VCaP (cell line): Measurements from ENCODE around the gene TMEM139.

ENCODE experiments used
- H3K27ac ChIP-seq: fragments of 450-650 bp; 2 replicates; pipeline ENCODE4 v1.5.1; 2017
- TF ChIP-seq, protein P1 (sequence below): fragments of 450-650 bp; conservative IDR thresholded peaks from 2 replicates; pipeline ENCODE4 v1.5.1; 2017; ENCODE audit warnings: mild to moderate bottlenecking, moderate library complexity

Gene TMEM139

DNA sequence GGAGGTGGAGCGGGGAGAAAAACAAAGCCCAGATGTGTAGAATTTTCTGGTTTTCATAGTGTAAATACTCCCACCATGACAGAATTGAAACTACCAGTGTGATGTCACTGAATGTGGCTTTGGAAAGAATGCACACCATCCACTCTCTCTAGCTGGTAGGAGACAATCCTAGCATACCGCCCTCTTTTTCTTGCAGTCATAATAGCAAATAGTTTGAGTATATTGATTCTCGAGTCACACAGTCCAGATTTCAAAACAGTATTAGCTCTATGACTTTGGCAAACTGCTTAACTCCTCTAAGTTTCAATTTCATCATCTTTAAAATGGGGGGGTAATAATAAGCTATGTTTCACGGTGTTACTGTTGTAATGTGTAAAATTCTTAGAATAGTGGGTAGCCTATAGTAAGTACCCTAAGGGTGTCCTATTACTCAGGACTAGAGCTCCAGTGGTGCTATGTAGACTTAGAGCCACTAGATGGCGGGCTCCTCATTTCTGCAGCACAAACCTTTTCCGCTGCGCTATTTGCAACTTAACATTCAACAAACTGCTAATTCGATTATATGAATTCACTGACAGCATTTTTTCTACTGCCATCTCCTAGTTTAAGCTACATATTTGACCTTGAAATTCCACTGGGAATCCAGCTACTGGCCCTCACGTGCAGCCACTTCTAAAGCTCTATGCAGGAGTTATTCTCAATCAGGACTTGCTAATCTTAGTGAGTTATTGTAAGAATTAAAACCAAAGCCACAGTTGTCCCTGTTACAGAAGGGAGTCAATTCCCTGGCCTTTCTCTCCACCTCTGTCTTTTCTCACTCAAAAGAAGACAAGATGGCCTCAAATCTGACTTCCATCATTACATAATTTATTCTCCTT lies 44.2 kb upstream of the TMEM139 start:
- TF ChIP-seq, protein P1, sequence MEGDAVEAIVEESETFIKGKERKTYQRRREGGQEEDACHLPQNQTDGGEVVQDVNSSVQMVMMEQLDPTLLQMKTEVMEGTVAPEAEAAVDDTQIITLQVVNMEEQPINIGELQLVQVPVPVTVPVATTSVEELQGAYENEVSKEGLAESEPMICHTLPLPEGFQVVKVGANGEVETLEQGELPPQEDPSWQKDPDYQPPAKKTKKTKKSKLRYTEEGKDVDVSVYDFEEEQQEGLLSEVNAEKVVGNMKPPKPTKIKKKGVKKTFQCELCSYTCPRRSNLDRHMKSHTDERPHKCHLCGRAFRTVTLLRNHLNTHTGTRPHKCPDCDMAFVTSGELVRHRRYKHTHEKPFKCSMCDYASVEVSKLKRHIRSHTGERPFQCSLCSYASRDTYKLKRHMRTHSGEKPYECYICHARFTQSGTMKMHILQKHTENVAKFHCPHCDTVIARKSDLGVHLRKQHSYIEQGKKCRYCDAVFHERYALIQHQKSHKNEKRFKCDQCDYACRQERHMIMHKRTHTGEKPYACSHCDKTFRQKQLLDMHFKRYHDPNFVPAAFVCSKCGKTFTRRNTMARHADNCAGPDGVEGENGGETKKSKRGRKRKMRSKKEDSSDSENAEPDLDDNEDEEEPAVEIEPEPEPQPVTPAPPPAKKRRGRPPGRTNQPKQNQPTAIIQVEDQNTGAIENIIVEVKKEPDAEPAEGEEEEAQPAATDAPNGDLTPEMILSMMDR, result peak; percentile 98
- no peak overlapping the region for H3K27ac ChIP-seq

DNA sequence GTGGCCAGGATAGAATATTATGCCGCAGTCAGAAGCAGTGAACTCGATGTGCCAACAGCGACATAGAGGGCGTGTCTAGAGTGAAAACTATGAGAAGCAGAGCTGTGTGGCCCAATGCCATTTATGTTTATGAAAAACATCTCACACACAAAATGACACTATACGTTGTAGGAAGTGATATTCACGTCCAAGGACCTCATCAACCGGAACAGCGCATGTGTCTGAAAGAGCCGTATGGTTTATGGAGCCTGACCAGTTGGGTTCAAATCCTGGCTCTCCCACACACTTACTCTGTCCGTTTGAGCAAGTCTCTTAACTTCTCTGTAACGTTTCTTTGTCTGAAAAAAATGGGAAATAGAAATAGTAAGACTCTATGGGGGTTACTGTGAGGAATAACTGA lies 42.5 kb upstream of the TMEM139 start:
- TF ChIP-seq, protein P1, result no peak
- H3K27ac ChIP-seq, result peak overlapping the region; percentile 46; the same call in 1 of the 2 replicates

DNA sequence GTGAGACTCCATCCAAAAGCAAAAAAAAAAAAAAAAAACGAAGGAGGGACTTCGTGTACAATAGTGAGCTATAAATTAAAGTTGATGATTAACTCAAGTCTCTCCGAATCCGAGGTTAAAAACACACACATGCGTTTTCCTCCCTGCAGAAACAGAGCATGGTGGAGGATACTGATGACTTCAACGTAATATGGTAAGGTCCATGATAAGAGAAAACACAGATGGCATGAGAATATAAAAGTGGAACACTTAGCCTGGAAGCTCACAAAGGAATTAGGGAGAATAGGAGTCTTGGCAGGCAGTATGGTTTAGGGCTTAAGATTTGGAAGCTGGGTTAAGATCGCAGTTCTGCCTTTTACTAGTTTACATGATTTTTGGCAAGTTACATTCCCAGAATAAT lies 41.6 kb upstream of the TMEM139 start:
- H3K27ac ChIP-seq, result peak overlapping the region; percentile 46
- TF ChIP-seq, protein P1, result no peak

DNA sequence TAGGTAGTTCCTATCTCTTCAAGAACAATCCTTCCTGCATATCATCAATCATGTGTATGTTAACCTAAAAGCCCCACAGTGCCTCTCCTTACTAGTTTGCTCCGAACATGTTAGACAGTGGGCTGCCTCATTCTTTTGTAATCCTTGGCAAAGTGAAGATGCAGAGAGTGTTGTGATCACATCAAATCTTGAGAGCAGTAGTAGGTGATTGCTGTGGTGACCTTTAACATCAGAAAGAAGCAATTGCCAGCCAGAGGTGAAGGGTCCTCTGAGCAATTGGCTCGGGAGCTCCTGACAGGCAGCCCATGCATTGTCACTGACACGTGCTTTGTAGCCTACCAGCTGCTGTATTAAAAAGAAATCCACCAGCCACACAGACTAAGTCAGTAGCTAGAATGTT lies 41.1 kb upstream of the TMEM139 start:
- TF ChIP-seq, protein P1, result no peak
- H3K27ac ChIP-seq, result peak overlapping the region; percentile 46

DNA sequence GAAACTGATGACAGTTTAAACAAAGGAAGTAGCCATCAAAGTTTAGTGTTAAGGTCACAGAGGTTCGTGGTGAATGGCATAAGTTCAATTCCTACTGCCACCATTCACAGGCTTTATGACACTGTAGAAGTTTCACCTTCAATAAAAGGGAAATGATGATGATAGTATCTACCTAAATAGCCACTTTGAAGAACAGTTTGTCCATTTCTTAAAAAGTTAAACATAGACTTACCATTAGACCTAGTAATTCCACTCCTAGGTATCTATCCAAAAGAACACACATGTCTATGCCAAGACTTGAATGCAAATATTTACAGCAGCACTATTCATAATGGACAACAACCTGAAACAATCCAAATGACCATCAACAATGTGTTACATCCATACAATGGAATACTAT lies 40.4 kb upstream of the TMEM139 start:
- TF ChIP-seq, protein P1, result no peak
- peak overlapping the region; percentile 46 for H3K27ac ChIP-seq

GRCh38 chr7:143245123-143245522 lies 39.6 kb upstream of the TMEM139 start:
- H3K27ac ChIP-seq, result no peak overlapping the region; the same call in 1 of the 2 replicates
- TF ChIP-seq, protein P1, result no peak

DNA sequence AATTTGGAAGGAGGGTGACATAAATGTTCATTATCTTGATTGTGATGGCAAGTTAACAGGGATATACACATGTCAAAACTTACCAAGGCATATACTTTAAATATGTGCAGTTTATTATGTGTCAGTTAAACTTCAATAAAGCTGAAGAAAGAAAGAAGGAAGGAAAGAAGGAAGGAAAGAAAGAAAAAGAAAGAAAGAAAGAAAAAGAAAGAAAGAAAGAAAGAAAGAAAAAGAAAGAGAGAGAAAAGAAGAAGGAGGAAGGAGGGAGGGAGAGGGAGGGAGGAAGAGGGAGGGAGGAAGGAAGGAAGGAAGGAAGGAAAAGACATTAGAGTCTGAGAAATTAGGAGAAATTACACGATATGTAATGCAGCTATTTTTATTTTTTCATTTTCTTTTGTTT lies 37.4 kb upstream of the TMEM139 start:
- TF ChIP-seq, protein P1, result no peak
- H3K27ac ChIP-seq, result no peak overlapping the region
